SK-N-SH (cell line): Measurements from ENCODE around the gene S1PR5. TPM values are rescaled to one million over a fixed set of nuclear protein-coding genes. Genes with fewer than 3 reads are reported as not detected.

ENCODE experiments used
- CTCF ChIA-PET: fragments of 300-600, 350-600 bp; formaldehyde crosslinking; extraction: SDS; loops from one replicate; lab custom pipeline; 2021; lab: Yijun Ruan, JAX
- POLR2A ChIA-PET: fragments of 350-600 bp; sonication (Branson Sonifier 250); formaldehyde crosslinking; extraction: SDS; loops from one replicate; lab custom pipeline; 2020; ENCODE audit warnings: antibody characterized with exemption, inconsistent platforms; lab: Yijun Ruan, JAX
- DNase-seq: peaks from one replicate; pipeline ENCODE4 v3.0.0; 2012
- H2AFZ ChIP-seq: fragments of 200-600 bp; sonication (generic); 2 replicates; pipeline ENCODE4 v1.8.1; 2016; ENCODE audit warnings: antibody characterized with exemption, mild to moderate bottlenecking, low read depth
- H3F3A ChIP-seq: fragments of 200-600 bp; sonication (generic); replicated peaks from 2 replicates; pipeline ENCODE3; 2016; ENCODE audit warnings: antibody characterized with exemption, mild to moderate bottlenecking; ENCODE audit not compliant: insufficient read depth
- H3K27ac ChIP-seq, 2 experiments: fragments of 200-500 bp in 1 of 2; fragments of 200-600 bp in 1 of 2; sonication (Bioruptor generic) in 1 of 2; sonication (generic), shearing (Covaris generic) in 1 of 2; 2 replicates each; pipeline versions ENCODE4 v1.5.1 to v1.6.1; 2014 to 2016; ENCODE audit warnings: low read depth in 2 of 2, inconsistent platforms in 1 of 2, low read length in 1 of 2, mild to moderate bottlenecking in 1 of 2, mixed read lengths in 1 of 2
- H3K27me3 ChIP-seq: fragments of 200-600 bp; sonication (generic), shearing (Covaris generic); 2 replicates; pipeline ENCODE4 v1.6.1; 2016; ENCODE audit warnings: mixed run types; ENCODE audit not compliant: insufficient read depth
- H3K36me3 ChIP-seq, 2 experiments: fragments of 200-500 bp in 1 of 2; fragments of 200-600 bp in 1 of 2; sonication (Bioruptor generic) in 1 of 2; sonication (generic) in 1 of 2; replicated peaks in 1 of 2; 2 replicates each; pipeline versions ENCODE3 to v1.5.1; 2014 to 2016; ENCODE audit warnings: low read length in 1 of 2, mild to moderate bottlenecking in 1 of 2; ENCODE audit not compliant: insufficient read depth in 2 of 2, control insufficient read depth in 1 of 2
- H3K4me1 ChIP-seq, 2 experiments: fragments of 200-500 bp in 1 of 2; fragments of 200-600 bp in 1 of 2; sonication (Bioruptor generic) in 1 of 2; sonication (generic), shearing (Covaris generic) in 1 of 2; 2 replicates each; pipeline versions ENCODE4 v1.5.1 to v1.6.1; 2014 to 2016; ENCODE audit warnings: low read depth in 1 of 2, low read length in 1 of 2, mixed run types in 1 of 2; ENCODE audit not compliant: insufficient read depth in 2 of 2, control insufficient read depth in 1 of 2
- H3K4me2 ChIP-seq: fragments of 200-600 bp; sonication (generic), shearing (Covaris generic); 2 replicates; pipeline ENCODE4 v1.6.1; 2017; ENCODE audit warnings: mixed run types
- H3K4me3 ChIP-seq, 2 experiments: fragments of 200-500 bp in 1 of 2; fragments of 200-600 bp in 1 of 2; sonication (Bioruptor generic) in 1 of 2; sonication (generic), shearing (Covaris generic) in 1 of 2; 2 replicates each; pipeline versions ENCODE4 v1.5.1 to v1.8.1; 2014 to 2016; ENCODE audit warnings: low read depth in 2 of 2, inconsistent platforms in 1 of 2, low read length in 1 of 2, mild to moderate bottlenecking in 1 of 2, mixed read lengths in 1 of 2, moderate library complexity in 1 of 2
- H3K79me2 ChIP-seq: fragments of 200-600 bp; sonication (generic); 2 replicates; pipeline ENCODE4 v1.8.1; 2017; ENCODE audit warnings: mild to moderate bottlenecking; ENCODE audit not compliant: insufficient read depth
- H3K9ac ChIP-seq: fragments of 200-600 bp; sonication (generic); 2 replicates; pipeline ENCODE4 v1.6.1; 2017; ENCODE audit warnings: mixed run types
- H3K9me2 ChIP-seq: fragments of 200-600 bp; sonication (generic); 2 replicates; pipeline ENCODE4 v1.6.1; 2017; ENCODE audit warnings: mixed run types
- H3K9me3 ChIP-seq: fragments of 200-600 bp; sonication (generic); 2 replicates; pipeline ENCODE4 v1.6.1; 2017; ENCODE audit warnings: mixed run types, mild to moderate bottlenecking, moderate library complexity
- H4K20me1 ChIP-seq: fragments of 200-600 bp; sonication (generic); 2 replicates; pipeline ENCODE4 v1.6.1; 2017; ENCODE audit warnings: mild to moderate bottlenecking, mixed run types; ENCODE audit not compliant: insufficient read depth
- CHD2 ChIP-seq: fragments of 150-350 bp; IDR thresholded peaks from 2 replicates; pipeline ENCODE4 v1.6.1; 2018; ENCODE audit warnings: low read length; ENCODE audit not compliant: partially characterized antibody
- ELF1 ChIP-seq: IDR thresholded peaks from 2 replicates; pipeline ENCODE4 v1.4.0; 2012
- FOXJ3 ChIP-seq: sonication (generic); formaldehyde crosslinking; IDR thresholded peaks from 2 replicates; pipeline ENCODE4 v1.5.1; 2020; ENCODE audit warnings: mild to moderate bottlenecking, missing genetic modification reagents
- GABPA ChIP-seq: IDR thresholded peaks from 2 replicates; pipeline ENCODE4 v1.4.0; 2012; ENCODE audit warnings: low read depth, mild to moderate bottlenecking
- JUND ChIP-seq: IDR thresholded peaks from 2 replicates; pipeline ENCODE4 v1.4.0; 2012
- MXI1 ChIP-seq: IDR thresholded peaks from 2 replicates; pipeline ENCODE4 v1.6.1; 2012; ENCODE audit warnings: mild to moderate bottlenecking, low read depth, low read length, improper control_type of control experiment
- NRF1 ChIP-seq: IDR thresholded peaks from 2 replicates; pipeline ENCODE4 v1.6.1; 2012; ENCODE audit warnings: low read depth, mild to moderate bottlenecking, low read length
- POLR2AphosphoS5 ChIP-seq: IDR thresholded peaks from 2 replicates; pipeline ENCODE4 v1.6.1; 2012; ENCODE audit warnings: low read depth, low read length
- RAD21 ChIP-seq: IDR thresholded peaks from 2 replicates; pipeline ENCODE4 v1.6.1; 2012; ENCODE audit warnings: mild to moderate bottlenecking, low read length
- RFX5 ChIP-seq: IDR thresholded peaks from 2 replicates; pipeline ENCODE4 v1.6.1; 2012; ENCODE audit warnings: mild to moderate bottlenecking, improper control_type of control experiment, low read length
- RXRA ChIP-seq: IDR thresholded peaks from 2 replicates; pipeline ENCODE4 v1.4.0; 2012; ENCODE audit warnings: low read depth, mild to moderate bottlenecking, borderline replicate concordance
- SMC3 ChIP-seq: IDR thresholded peaks from 2 replicates; pipeline ENCODE4 v1.6.1; 2012; ENCODE audit warnings: low read depth, low read length, improper control_type of control experiment
- TAF1 ChIP-seq: IDR thresholded peaks from 2 replicates; pipeline ENCODE4 v1.6.1; 2012; ENCODE audit warnings: low read depth, mild to moderate bottlenecking, low read length, moderate library complexity, borderline replicate concordance
- TEAD4 ChIP-seq: IDR thresholded peaks from 2 replicates; pipeline ENCODE4 v1.4.0; 2012; ENCODE audit warnings: mild to moderate bottlenecking, borderline replicate concordance; ENCODE audit not compliant: insufficient read depth
- YY1 ChIP-seq: IDR thresholded peaks from 2 replicates; pipeline ENCODE4 v1.4.0; 2012; ENCODE audit warnings: low read depth, mild to moderate bottlenecking
- WGBS: methylation state at CpG from one replicate; pipeline ENCODE4 v1.1.6; 2017; ENCODE audit warnings: low lambda C conversion rate; 5-methylcytosine and 5-hydroxymethylcytosine counted together
- polyA plus RNA-seq, 3 experiments: library from polyadenylated mRNA; depleted of rRNA; stranded (reverse); fragments of >200 nt; gene quantifications; 2 replicates each; pipeline ENCODE4 v1.2.3, GENCODE V29; 2012
- TF ChIP-seq, protein P1 (sequence below): fragments of 150-350 bp; IDR thresholded peaks from 2 replicates; pipeline ENCODE4 v1.6.1; 2016; ENCODE audit warnings: mild to moderate bottlenecking, low read depth, low read length
- TF ChIP-seq, protein P2 (sequence below): fragments of 150-350 bp; IDR thresholded peaks from 2 replicates; pipeline ENCODE4 v1.6.1; 2017; ENCODE audit warnings: antibody characterized with exemption, low read length, low read depth, borderline replicate concordance
- TF ChIP-seq, protein P3 (sequence below): IDR thresholded peaks from 2 replicates; pipeline ENCODE4 v1.4.0; 2012; ENCODE audit warnings: low read depth, borderline replicate concordance
- TF ChIP-seq, protein P4 (sequence below): IDR thresholded peaks from 2 replicates; pipeline ENCODE4 v1.4.0; 2012; ENCODE audit warnings: low read depth

Gene S1PR5
- polyA plus RNA-seq, 1 of the 3 experiments (the other 2 are of a cell fraction) = 0.36 TPM

DNA sequence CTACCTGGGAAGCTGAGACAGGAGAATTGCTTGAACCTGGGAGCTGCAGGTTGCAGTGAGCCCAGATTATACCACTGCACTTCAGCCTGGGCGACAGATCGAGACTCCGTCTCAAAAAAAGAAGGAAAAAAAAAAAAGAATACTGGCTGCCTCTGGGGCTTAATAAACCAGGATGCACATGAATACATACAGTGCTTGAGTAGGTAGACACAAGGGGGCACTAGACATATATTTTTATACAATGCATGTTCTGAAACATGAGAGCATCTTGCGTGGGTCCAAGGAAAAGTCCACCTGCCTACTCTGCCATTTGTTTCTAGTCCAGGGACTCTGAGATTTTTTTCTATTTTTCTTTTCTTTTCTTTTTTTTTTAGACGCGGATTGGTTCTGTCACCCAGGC, 45.3 kb downstream of the S1PR5 start (continued):
- TF ChIP-seq FOXJ3 (CRISPR knock-in tag) (no peak), RFX5 (no peak), RAD21 (peak; percentile 56), JUND (no peak)

DNA sequence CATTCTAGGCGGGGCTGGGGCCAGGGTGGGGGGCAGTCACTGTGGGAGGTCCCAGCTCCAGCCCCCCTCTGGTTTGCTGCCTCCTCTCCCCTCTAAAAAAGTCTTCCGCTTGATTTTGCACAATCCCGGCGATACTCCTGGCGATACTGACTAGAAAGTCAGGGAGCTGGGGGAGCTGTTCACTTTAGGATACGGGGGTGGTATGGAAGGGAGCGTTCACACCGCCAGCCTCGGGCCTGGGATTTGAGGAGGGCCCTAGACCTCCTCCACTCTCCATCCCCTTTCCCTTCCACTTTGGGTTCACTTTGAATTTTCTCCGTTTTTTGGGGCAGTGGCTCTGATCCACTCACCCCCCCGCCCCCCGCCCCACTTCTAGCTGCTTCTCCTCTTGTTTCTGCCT, 49.1 kb downstream of the S1PR5 start:
- TF ChIP-seq TEAD4 = no peak
- no peak for TF ChIP-seq NRF1
- no peak for TF ChIP-seq GABPA
- no peak for TF ChIP-seq SMC3
- TF ChIP-seq FOXJ3 (CRISPR knock-in tag) = no peak
- TF ChIP-seq, protein P1, sequence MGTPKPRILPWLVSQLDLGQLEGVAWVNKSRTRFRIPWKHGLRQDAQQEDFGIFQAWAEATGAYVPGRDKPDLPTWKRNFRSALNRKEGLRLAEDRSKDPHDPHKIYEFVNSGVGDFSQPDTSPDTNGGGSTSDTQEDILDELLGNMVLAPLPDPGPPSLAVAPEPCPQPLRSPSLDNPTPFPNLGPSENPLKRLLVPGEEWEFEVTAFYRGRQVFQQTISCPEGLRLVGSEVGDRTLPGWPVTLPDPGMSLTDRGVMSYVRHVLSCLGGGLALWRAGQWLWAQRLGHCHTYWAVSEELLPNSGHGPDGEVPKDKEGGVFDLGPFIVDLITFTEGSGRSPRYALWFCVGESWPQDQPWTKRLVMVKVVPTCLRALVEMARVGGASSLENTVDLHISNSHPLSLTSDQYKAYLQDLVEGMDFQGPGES = no peak
- no peaks in the 10 kb centered on the region for H3K27me3 ChIP-seq
- no peaks in the 10 kb centered on the region for H3K9me3 ChIP-seq
- no peak overlapping the region for H3K4me3 ChIP-seq
- POLR2A ChIA-PET = no interaction called here
- WGBS = 90% methylated on average over 12 of the region's 12 CpGs
- DNase-seq = no peak
- no peaks in the 10 kb centered on the region for H3K4me1 ChIP-seq
- no peak overlapping the region for H3K27ac ChIP-seq
- H3F3A ChIP-seq = peaks cover 3% of the 10 kb centered on the region
- no peaks in the 10 kb centered on the region for H3K79me2 ChIP-seq
- H2AFZ ChIP-seq = no peak overlapping the region
- no peaks in the 10 kb centered on the region for H3K36me3 ChIP-seq
- CTCF ChIA-PET = interaction anchor here (2.0 kb wide), 1 partner anchor 10 kb away, joined by 4 read pairs; no protein-coding TSS in a partner anchor
- H3K4me2 ChIP-seq = no peak overlapping the region
- no peaks in the 10 kb centered on the region for H4K20me1 ChIP-seq
- no peak overlapping the region for H3K9ac ChIP-seq
- no peaks in the 10 kb centered on the region for H3K9me2 ChIP-seq

DNA sequence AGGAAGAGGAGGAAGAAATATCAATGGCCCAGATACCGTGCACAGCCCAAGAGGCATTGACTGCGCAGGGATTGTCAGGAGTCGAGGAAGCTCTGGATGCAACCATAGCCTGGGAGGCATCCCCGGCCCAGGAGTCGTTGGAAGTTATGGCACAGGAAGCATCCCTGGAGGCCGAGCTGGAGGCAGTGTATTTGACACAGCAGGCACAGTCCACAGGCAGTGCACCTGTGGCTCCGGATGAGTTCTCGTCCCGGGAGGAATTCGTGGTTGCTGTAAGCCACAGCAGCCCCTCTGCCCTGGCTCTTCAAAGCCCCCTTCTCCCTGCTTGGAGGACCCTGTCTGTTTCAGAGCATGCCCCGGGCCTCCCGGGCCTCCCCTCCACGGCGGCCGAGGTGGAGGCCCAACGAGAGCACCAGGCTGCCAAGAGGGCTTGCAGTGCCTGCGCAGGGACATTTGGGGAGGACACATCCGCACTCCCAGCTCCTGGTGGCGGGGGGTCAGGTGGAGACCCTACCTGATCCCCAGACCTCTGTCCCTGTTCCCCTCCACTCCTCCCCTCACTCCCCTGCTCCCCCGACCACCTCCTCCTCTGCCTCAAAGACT, 50.0 kb downstream of the S1PR5 start:
- TF ChIP-seq, protein P2, sequence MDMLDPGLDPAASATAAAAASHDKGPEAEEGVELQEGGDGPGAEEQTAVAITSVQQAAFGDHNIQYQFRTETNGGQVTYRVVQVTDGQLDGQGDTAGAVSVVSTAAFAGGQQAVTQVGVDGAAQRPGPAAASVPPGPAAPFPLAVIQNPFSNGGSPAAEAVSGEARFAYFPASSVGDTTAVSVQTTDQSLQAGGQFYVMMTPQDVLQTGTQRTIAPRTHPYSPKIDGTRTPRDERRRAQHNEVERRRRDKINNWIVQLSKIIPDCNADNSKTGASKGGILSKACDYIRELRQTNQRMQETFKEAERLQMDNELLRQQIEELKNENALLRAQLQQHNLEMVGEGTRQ = no peak
- TF ChIP-seq RXRA (no peak), TAF1 (no peak), CHD2 (no peak), MXI1 (no peak), JUND (no peak), RAD21 (no peak), TEAD4 (no peak), ELF1 (no peak), POLR2AphosphoS5 (no peak), RFX5 (no peak), FOXJ3 (CRISPR knock-in tag) (no peak), YY1 (no peak)
- TF ChIP-seq, protein P3, sequence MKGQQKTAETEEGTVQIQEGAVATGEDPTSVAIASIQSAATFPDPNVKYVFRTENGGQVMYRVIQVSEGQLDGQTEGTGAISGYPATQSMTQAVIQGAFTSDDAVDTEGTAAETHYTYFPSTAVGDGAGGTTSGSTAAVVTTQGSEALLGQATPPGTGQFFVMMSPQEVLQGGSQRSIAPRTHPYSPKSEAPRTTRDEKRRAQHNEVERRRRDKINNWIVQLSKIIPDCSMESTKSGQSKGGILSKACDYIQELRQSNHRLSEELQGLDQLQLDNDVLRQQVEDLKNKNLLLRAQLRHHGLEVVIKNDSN = no peak
- TF ChIP-seq, protein P4, sequence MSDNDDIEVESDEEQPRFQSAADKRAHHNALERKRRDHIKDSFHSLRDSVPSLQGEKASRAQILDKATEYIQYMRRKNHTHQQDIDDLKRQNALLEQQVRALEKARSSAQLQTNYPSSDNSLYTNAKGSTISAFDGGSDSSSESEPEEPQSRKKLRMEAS = no peak
- TF ChIP-seq, protein P1 = no peak
- ChIA-PET CTCF (interaction anchor here (0.9 to 2.1 kb wide), 5 partner anchors 10 to 114 kb away, joined by 3 to 4 read pairs (median 4); no protein-coding TSS in a partner anchor), POLR2A (no interaction called here)
- H3K4me3 ChIP-seq = no peak overlapping the region
- H3K4me1 ChIP-seq = no peaks in the 10 kb centered on the region
- H2AFZ ChIP-seq = no peak overlapping the region
- peaks cover 3% of the 10 kb centered on the region for H3F3A ChIP-seq
- H3K27ac ChIP-seq = no peak overlapping the region
- WGBS = 86% methylated on average over 4 of the region's 20 CpGs
- peak; percentile 8 for DNase-seq
- H3K9me2 ChIP-seq = no peaks in the 10 kb centered on the region
- H3K79me2 ChIP-seq = no peaks in the 10 kb centered on the region
- no peak overlapping the region for H3K9ac ChIP-seq
- no peaks in the 10 kb centered on the region for H3K36me3 ChIP-seq
- H3K4me2 ChIP-seq = no peak overlapping the region
- no peaks in the 10 kb centered on the region for H3K27me3 ChIP-seq
- no peaks in the 10 kb centered on the region for H3K9me3 ChIP-seq
- H4K20me1 ChIP-seq = no peaks in the 10 kb centered on the region
